H1 (cell line): Measurements from ENCODE around the gene ZNF358. TPM values are rescaled to one million over a fixed set of nuclear protein-coding genes. Genes with fewer than 3 reads are reported as not detected.

Experiments
- CTCF ChIA-PET: fragments of 300-600 bp; sonication (Branson Sonifier 250); formaldehyde crosslinking; loops from one replicate; lab custom pipeline; 2021; ENCODE audit not compliant: partially characterized antibody; lab: Charles Lee
- POLR2A ChIA-PET: fragments of 300-600 bp; sonication (Branson Sonifier 250); formaldehyde crosslinking; loops from one replicate; lab custom pipeline; 2021; ENCODE audit warnings: inconsistent platforms; ENCODE audit not compliant: partially characterized antibody; lab: Charles Lee
- DNase-seq, 2 experiments: peaks; one replicate each; pipeline versions ENCODE4 v3.0.0 to v3.0.0-alpha.2; 2010 to 2022; ENCODE audit warnings: low spot score in 2 of 2, low read depth in 1 of 2, mixed read lengths in 1 of 2
- FAIRE-seq: peaks from 2 replicates; lab custom pipeline; 2011; peaks lifted over from hg19 to GRCh38; lab: Jason Lieb, UNC
- H2AFZ ChIP-seq: 2 replicates; pipeline ENCODE4 v1.8.1; 2012; ENCODE audit warnings: low read length, inconsistent platforms
- H2AK5ac ChIP-seq: 2 replicates; pipeline ENCODE4 v1.6.1; 2013; ENCODE audit warnings: low read depth, low read length
- H2BK120ac ChIP-seq: replicated peaks from 2 replicates; pipeline ENCODE3; 2013; ENCODE audit warnings: low read depth, low read length, inconsistent platforms
- H2BK12ac ChIP-seq: 2 replicates; pipeline ENCODE4 v1.6.1; 2013; ENCODE audit warnings: low read depth, low read length
- H2BK15ac ChIP-seq: 2 replicates; pipeline ENCODE4 v1.6.1; 2013; ENCODE audit warnings: low read length
- H2BK20ac ChIP-seq: 2 replicates; pipeline ENCODE4 v1.6.1; 2013; ENCODE audit warnings: low read length
- H2BK5ac ChIP-seq: 2 replicates; pipeline ENCODE4 v1.6.1; 2013; ENCODE audit warnings: low read depth, low read length
- H3K14ac ChIP-seq: 2 replicates; pipeline ENCODE4 v1.6.1; 2013; ENCODE audit warnings: inconsistent platforms; ENCODE audit not compliant: insufficient read length
- H3K18ac ChIP-seq: 2 replicates; pipeline ENCODE4 v1.6.1; 2013; ENCODE audit warnings: low read length; ENCODE audit errors: extremely low read depth
- H3K23ac ChIP-seq: 2 replicates; pipeline ENCODE4 v1.6.1; 2013; ENCODE audit warnings: inconsistent platforms; ENCODE audit not compliant: insufficient read length
- H3K23me2 ChIP-seq: 2 replicates; pipeline ENCODE4 v1.6.1; 2013; ENCODE audit warnings: low read depth, low read length
- H3K27ac ChIP-seq: 2 replicates; pipeline ENCODE4 v1.6.1; 2011; ENCODE audit warnings: low read depth, low read length, inconsistent platforms
- H3K27me3 ChIP-seq, 4 experiments: replicated peaks in 1 of 4; 1 replicate in 1 of 4; 2 replicates in 3 of 4; pipeline versions ENCODE4 v1.6.1 to v1.8.1; 2011 to 2013; ENCODE audit warnings: low read length in 3 of 4, mild to moderate bottlenecking in 3 of 4, inconsistent platforms in 2 of 4, mixed read lengths in 2 of 4, moderate library complexity in 1 of 4; ENCODE audit not compliant: control insufficient read depth in 3 of 4, insufficient read depth in 3 of 4; ENCODE audit errors: extremely low read depth in 1 of 4
- H3K36me3 ChIP-seq, 4 experiments: 2 replicates each; pipeline versions ENCODE4 v1.6.1 to v1.8.1; 2011 to 2013; ENCODE audit warnings: mild to moderate bottlenecking in 4 of 4, low read length in 3 of 4, moderate library complexity in 2 of 4, control low read depth in 1 of 4, inconsistent platforms in 1 of 4; ENCODE audit not compliant: insufficient read depth in 4 of 4, control insufficient read depth in 2 of 4
- H3K4ac ChIP-seq: replicated peaks from 2 replicates; pipeline ENCODE3; 2013; ENCODE audit warnings: low read length, low read depth, mixed read lengths, inconsistent platforms; ENCODE audit not compliant: insufficient read length
- H3K4me1 ChIP-seq, 4 experiments: replicated peaks in 1 of 4; 1 replicate in 1 of 4; 2 replicates in 3 of 4; pipeline versions ENCODE4 v1.6.1 to v1.8.1; 2011 to 2013; ENCODE audit warnings: low read length in 3 of 4, inconsistent platforms in 2 of 4, mixed read lengths in 1 of 4; ENCODE audit not compliant: insufficient read depth in 4 of 4, control insufficient read depth in 3 of 4
- H3K4me2 ChIP-seq, 2 experiments: 2 replicates each; pipeline versions ENCODE4 v1.6.1 to v1.8.1; 2011 to 2013; ENCODE audit warnings: low read depth in 2 of 2, low read length in 2 of 2, control low read depth in 1 of 2, inconsistent platforms in 1 of 2, mild to moderate bottlenecking in 1 of 2; ENCODE audit not compliant: insufficient read depth in 1 of 2
- H3K4me3 ChIP-seq, 4 experiments: fragments of 200-600, 300-600 bp in 1 of 4; sonication (generic), shearing (Covaris generic), sonication (Bioruptor Twin) in 1 of 4; 2 replicates each; pipeline versions ENCODE4 v1.5.1 to v1.8.1; 2011 to 2016; ENCODE audit warnings: low read length in 4 of 4, low read depth in 3 of 4, control low read depth in 2 of 4, inconsistent platforms in 2 of 4, mild to moderate bottlenecking in 2 of 4, mixed read lengths in 1 of 4, moderate library complexity in 1 of 4; ENCODE audit not compliant: insufficient read depth in 2 of 4; ENCODE audit errors: extremely low read depth in 1 of 4
- H3K56ac ChIP-seq: replicated peaks from 2 replicates; pipeline ENCODE3; 2013; ENCODE audit warnings: low read depth, mild to moderate bottlenecking, mixed read lengths, low read length, inconsistent platforms; ENCODE audit not compliant: insufficient read length
- H3K79me1 ChIP-seq: 2 replicates; pipeline ENCODE4 v1.6.1; 2013; ENCODE audit warnings: low read depth, low read length, control low read depth
- H3K79me2 ChIP-seq, 2 experiments: 2 replicates each; pipeline versions ENCODE4 v1.6.1 to v1.8.1; 2012 to 2013; ENCODE audit warnings: low read length in 2 of 2, mild to moderate bottlenecking in 2 of 2, inconsistent platforms in 1 of 2; ENCODE audit not compliant: insufficient read depth in 2 of 2, control insufficient read depth in 1 of 2
- H3K9ac ChIP-seq, 4 experiments: replicated peaks in 1 of 4; 1 replicate in 1 of 4; 2 replicates in 3 of 4; pipeline versions ENCODE4 v1.6.1 to v1.8.1; 2011 to 2013; ENCODE audit warnings: low read depth in 3 of 4, low read length in 3 of 4, control low read depth in 2 of 4, mild to moderate bottlenecking in 2 of 4, moderate library complexity in 2 of 4, inconsistent platforms in 1 of 4; ENCODE audit errors: extremely low read depth in 1 of 4
- H3K9me3 ChIP-seq, 2 experiments: 2 replicates each; pipeline versions ENCODE4 v1.6.1 to v1.8.1; 2012 to 2013; ENCODE audit warnings: mild to moderate bottlenecking in 2 of 2, moderate library complexity in 2 of 2, control low read depth in 1 of 2, inconsistent platforms in 1 of 2, low read depth in 1 of 2, low read length in 1 of 2, mixed read lengths in 1 of 2; ENCODE audit not compliant: insufficient read depth in 2 of 2
- H4K20me1 ChIP-seq, 2 experiments: replicated peaks in 1 of 2; 2 replicates each; pipeline versions ENCODE3 to v1.8.1; 2011 to 2013; ENCODE audit warnings: inconsistent platforms in 2 of 2, low read length in 2 of 2, mild to moderate bottlenecking in 1 of 2; ENCODE audit not compliant: insufficient read depth in 2 of 2, control insufficient read depth in 1 of 2
- H4K5ac ChIP-seq: 2 replicates; pipeline ENCODE4 v1.6.1; 2013; ENCODE audit warnings: low read length, low read depth, mixed read lengths, inconsistent platforms; ENCODE audit not compliant: insufficient read length
- H4K8ac ChIP-seq: 2 replicates; pipeline ENCODE4 v1.8.0; 2013; ENCODE audit warnings: mild to moderate bottlenecking, moderate library complexity, low read length, inconsistent platforms; ENCODE audit not compliant: insufficient read depth; ENCODE audit errors: extremely low read depth
- H4K91ac ChIP-seq: replicated peaks from 2 replicates; pipeline ENCODE3; 2013; ENCODE audit warnings: low read length, mixed read lengths, inconsistent platforms; ENCODE audit not compliant: insufficient read length
- JUND ChIP-seq: IDR thresholded peaks from 2 replicates; pipeline ENCODE4 v1.6.1; 2011; ENCODE audit warnings: mild to moderate bottlenecking, improper control_type of control experiment, low read length
- KDM4A ChIP-seq: IDR thresholded peaks from one replicate; pipeline ENCODE4 v1.7.1; 2012; ENCODE audit warnings: low read depth, mild to moderate bottlenecking, moderate library complexity, low read length, inconsistent platforms; ENCODE audit not compliant: severe bottlenecking
- POLR2A ChIP-seq, 2 experiments: IDR thresholded peaks; 1 replicate in 1 of 2; 2 replicates in 1 of 2; pipeline ENCODE4 v1.6.1; 2011; ENCODE audit warnings: low read depth in 2 of 2, low read length in 2 of 2, mild to moderate bottlenecking in 2 of 2; ENCODE audit errors: control extremely low read depth in 1 of 2
- POLR2AphosphoS5 ChIP-seq: IDR thresholded peaks from 2 replicates; pipeline ENCODE4 v1.6.1; 2011; ENCODE audit warnings: low read depth, low read length
- SIN3A ChIP-seq, 2 experiments: IDR thresholded peaks in 1 of 2; conservative IDR thresholded peaks in 1 of 2; 2 replicates each; pipeline ENCODE4 v1.6.1; 2011 to 2012; ENCODE audit warnings: low read length in 2 of 2, improper control_type of control experiment in 1 of 2, low read depth in 1 of 2, mild to moderate bottlenecking in 1 of 2
- YY1 ChIP-seq: IDR thresholded peaks from 2 replicates; pipeline ENCODE4 v1.6.1; 2011; ENCODE audit warnings: low read depth, mild to moderate bottlenecking, low read length
- WGBS, 2 experiments: shearing (Covaris generic) in 1 of 2; methylation state at CpG; one replicate each; pipeline versions ENCODE4 v1.1.6 to v1.1.7; 2013 to 2015; ENCODE audit warnings: low lambda C conversion rate in 2 of 2, mixed read lengths in 2 of 2, inconsistent platforms in 1 of 2, low coverage in 1 of 2, missing lambda C conversion rate in 1 of 2; ENCODE audit not compliant: insufficient replicate concordance in 2 of 2, insufficient coverage in 1 of 2, insufficient read length in 1 of 2; ENCODE audit errors: extremely low coverage in 1 of 2, missing lambda C conversion rate in 1 of 2; 5-methylcytosine and 5-hydroxymethylcytosine counted together
- polyA plus RNA-seq, 7 experiments: library from polyadenylated mRNA; depleted of rRNA in 3 of 7; stranded (reverse) in 5 of 7; unstranded in 2 of 7; fragments of >200 nt in 5 of 7; fragments of 200-250 nt in 2 of 7; gene quantifications; 1 replicate in 5 of 7; 2 replicates in 1 of 7; 4 replicates in 1 of 7; pipeline versions ENCODE4 v1.2.1 to v1.2.3, GENCODE V29; 2011 to 2013; ENCODE audit warnings: missing spikeins in 2 of 7, mixed read lengths in 2 of 7
- total RNA-seq: library from RNA; stranded (reverse); fragmentation: NEBNext Ultra II Directional; extraction: Animal tissue kit (Norgen Biotek cat#: 25700); gene quantifications from 2 replicates; pipeline ENCODE4 v1.2.1, GENCODE V29; 2021

The ZNF358 gene
- total and polyA plus RNA-seq, 2 of the 8 experiments (the other 6 are each of a cell fraction or from before 2014, with no cell fraction given) = 40.0 to 60.3 TPM

DNA sequence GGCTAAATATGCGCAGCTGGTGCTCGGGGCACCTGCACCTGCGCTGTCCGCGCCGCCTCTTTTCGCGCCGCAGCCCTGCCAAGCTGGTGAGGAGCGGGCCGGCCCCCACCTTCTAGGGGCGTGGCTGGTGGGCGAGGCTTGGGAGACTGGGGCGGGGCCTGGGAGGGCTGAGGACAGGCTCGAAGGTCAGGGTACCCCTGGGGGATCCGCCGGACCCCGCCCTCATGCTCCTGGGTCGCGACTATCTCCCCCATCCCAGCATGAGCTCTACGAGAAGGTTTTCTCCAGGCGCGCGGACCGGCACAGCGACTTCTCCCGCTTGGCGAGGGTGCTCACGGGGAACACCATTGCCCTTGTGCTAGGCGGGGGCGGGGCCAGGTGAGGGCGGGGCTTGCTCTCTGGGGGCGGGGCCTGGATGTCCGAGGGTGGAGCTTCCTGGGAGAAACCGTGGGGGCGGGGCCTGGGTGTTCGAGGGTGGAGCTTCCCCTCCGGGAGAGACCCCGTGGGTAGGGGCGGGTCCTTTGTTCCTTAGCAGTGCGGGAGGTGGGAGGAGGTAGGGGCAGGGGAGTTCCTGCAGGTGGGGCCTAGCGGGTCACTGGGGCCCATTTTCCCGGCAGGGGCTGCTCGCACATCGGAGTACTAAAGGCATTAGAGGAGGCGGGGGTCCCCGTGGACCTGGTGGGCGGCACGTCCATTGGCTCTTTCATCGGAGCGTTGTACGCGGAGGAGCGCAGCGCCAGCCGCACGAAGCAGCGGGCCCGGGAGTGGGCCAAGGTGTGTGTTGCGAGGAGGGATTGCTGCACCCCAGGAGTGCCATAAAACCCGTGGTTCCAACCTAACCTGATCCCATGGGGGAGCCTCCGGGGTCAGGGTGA is 39.3 kb downstream of the ZNF358 start:
- Histone ChIP-seq H3K23ac (no peak overlapping the region), H3K27me3 (no peaks in the 10 kb centered on the region), H4K20me1 (peaks cover 0 to 10% of the 10 kb centered on the region in 2 experiments), H2BK120ac (no peak overlapping the region), H4K91ac (no peak overlapping the region), H3K79me1 (no peaks in the 10 kb centered on the region), H3K4me2 (peak overlapping the region; percentile 47 to 59), H3K79me2 (no peaks in the 10 kb centered on the region), H3K23me2 (peaks cover 2% of the 10 kb centered on the region; the same call in 1 of the 2 replicates), H3K14ac (no peak overlapping the region), H4K5ac (peak overlapping the region; percentile 87), H3K9ac (no peak overlapping the region; a peak in 1 of 7 replicates), H3K56ac (no peak overlapping the region), H2BK20ac (no peak overlapping the region)
- WGBS, 2 experiments = 72% methylated on average over 28 of the region's 62 CpGs; no CpG with 5 or more reads in 1 of the 2 experiments
- DNase-seq = peak; percentile 73 to 95
- TF ChIP-seq YY1 (0 out of 2 replicates have a peak, but pooled peaks have one; percentile 14), JUND (no peak), KDM4A (peak; percentile 41), POLR2AphosphoS5 (no peak), POLR2A (IDR thresholded peaks at IDR 0.05; ENCODE audit: control extremely low read depth in 1 of 2, low read depth in 2 of 2, low read length in 2 of 2) (0 out of 3 replicates have a peak, but pooled peaks of 1 of the 2 experiments have one; percentile 35), SIN3A (conservative IDR thresholded peaks at IDR 0.05 in 1 of 2, IDR thresholded peaks at IDR 0.05 in 1 of 2; ENCODE audit: low read depth in 1 of 2, low read length in 2 of 2) (0 out of 4 replicates have a peak, but pooled peaks of 1 of the 2 experiments have one; percentile 21)
- TF ChIP-seq, all 59 proteins: peak for 4
- Histone ChIP-seq H3K4ac (no peak overlapping the region), H3K4me3 (peak overlapping the region in 3 of 4 experiments; percentile 10 to 56 (median 55); a peak in 5 of 8 replicates), H2BK12ac (no peak overlapping the region), H3K27ac (no peak overlapping the region), H2AK5ac (no peak overlapping the region), H2BK5ac (no peak overlapping the region; the same call in 1 of the 2 replicates), H3K4me1 (peaks cover 0 to 11% (median 7%) of the 10 kb centered on the region in 4 experiments; a peak in 5 of 7 replicates), H3K18ac (peak overlapping the region; percentile 87), H2BK15ac (no peak overlapping the region), H3K36me3 (peaks cover 10 to 34% (median 21%) of the 10 kb centered on the region in 4 experiments), H3K9me3 (no peaks in the 10 kb centered on the region), H4K8ac (peak overlapping the region; percentile 46; the same call in 1 of the 2 replicates), H2AFZ (no peak overlapping the region)
- POLR2A ChIA-PET = interaction anchor here (0.6 to 1.8 kb wide), 10 partner anchors 10 to 74 kb away, joined by 3 to 8 read pairs (median 3); partner anchors contain the start of genes CAMSAP3, PET100, PNPLA6 and XAB2
- CTCF ChIA-PET = interaction anchor here (0.7 to 1.3 kb wide), 6 partner anchors 11 to 314 kb away, joined by 3 to 5 read pairs (median 4); partner anchors contain the start of gene ZNF358
- FAIRE-seq = no peak
